HG03064 (cell line): ENCODE results near the gene IKBKE.

Experiments used
- ATAC-seq: cut with Tn5 transposase; IDR thresholded peaks from one replicate; pipeline ENCODE4 v1.9.1; 2021; ENCODE audit warnings: low read depth; ENCODE audit not compliant: unreplicated experiment

Gene IKBKE

GRCh38 chr1:206453111-206453510 is 17.2 kb upstream of the IKBKE start:
- ATAC-seq: no peak

- no peak for ATAC-seq
Measured at GRCh38 chr1:206455289-206455665, 15.0 kb upstream of the IKBKE start.

- ATAC-seq: no peak
Measured at GRCh38 chr1:206455666-206456344, 14.5 kb upstream of the IKBKE start.

GRCh38 chr1:206456577-206457370 is 13.5 kb upstream of the IKBKE start:
- no peak for ATAC-seq

- ATAC-seq: no peak
Measured at GRCh38 chr1:206457408-206458120, 12.7 kb upstream of the IKBKE start.

- no peak for ATAC-seq
Measured at GRCh38 chr1:206459703-206460102, 10.6 kb upstream of the IKBKE start.

- ATAC-seq: no peak
Measured at GRCh38 chr1:206460836-206461426, 9.3 kb upstream of the IKBKE start.

- ATAC-seq: no peak
Measured at GRCh38 chr1:206461602-206462455, 8.4 kb upstream of the IKBKE start.

- no peak for ATAC-seq
Measured at GRCh38 chr1:206463137-206463536, 7.1 kb upstream of the IKBKE start.

GRCh38 chr1:206463911-206464310 is 6.4 kb upstream of the IKBKE start:
- no peak for ATAC-seq

GRCh38 chr1:206464456-206464964 is 5.8 kb upstream of the IKBKE start:
- no peak for ATAC-seq

- ATAC-seq: no peak
Measured at GRCh38 chr1:206465951-206466350, 4.3 kb upstream of the IKBKE start.

- no peak for ATAC-seq
Measured at GRCh38 chr1:206466840-206467649, 3.2 kb upstream of the IKBKE start.

- ATAC-seq: no peak
Measured at GRCh38 chr1:206467915-206468314, 2.4 kb upstream of the IKBKE start.

GRCh38 chr1:206468571-206468970 is 1.7 kb upstream of the IKBKE start:
- no peak for ATAC-seq

GRCh38 chr1:206469411-206469932 is 804 bp upstream of the IKBKE start:
- no peak for ATAC-seq

GRCh38 chr1:206470692-206471414 is 577 bp downstream of the IKBKE start:
- peak; percentile 0 for ATAC-seq

- no peak for ATAC-seq
Measured at GRCh38 chr1:206471415-206471801, 1.1 kb downstream of the IKBKE start.
